HG03354 (cell line): ENCODE measurements around the gene CD40LG.

ENCODE experiments used
- ATAC-seq: cut with Tn5 transposase; IDR thresholded peaks from one replicate; pipeline ENCODE4 v1.9.1; 2021; ENCODE audit warnings: mild to moderate bottlenecking; ENCODE audit not compliant: unreplicated experiment, poor library complexity, severe bottlenecking

CD40LG gene

GRCh38 chrX:136646602-136647239 lies 1.2 kb upstream of the CD40LG start:
- no peak for ATAC-seq

- no peak for ATAC-seq
These were observed 2.9 kb downstream of the CD40LG start for GRCh38 chrX:136650811-136651210.

- no peak for ATAC-seq
These were observed 5.1 kb downstream of the CD40LG start for GRCh38 chrX:136652822-136653723.

- no peak for ATAC-seq
These were observed 8.5 kb downstream of the CD40LG start for GRCh38 chrX:136656361-136656964.

- no peak for ATAC-seq
These were observed 10.2 kb downstream of the CD40LG start for GRCh38 chrX:136658151-136658550.

- no peak for ATAC-seq
These were observed 11.2 kb downstream of the CD40LG start for GRCh38 chrX:136659174-136659573.

- no peak for ATAC-seq
These were observed 12.9 kb downstream of the CD40LG start for GRCh38 chrX:136660896-136661295.

GRCh38 chrX:136662104-136662503 lies 14.1 kb downstream of the CD40LG start:
- no peak for ATAC-seq

- no peak for ATAC-seq
These were observed 15.0 kb downstream of the CD40LG start for GRCh38 chrX:136662976-136663375.

- ATAC-seq = peak; percentile 69
These were observed 17.4 kb downstream of the CD40LG start for GRCh38 chrX:136665258-136665900.

- ATAC-seq = peak; percentile 41
These were observed 18.1 kb downstream of the CD40LG start for GRCh38 chrX:136666088-136666487.

GRCh38 chrX:136667446-136668168 lies 19.6 kb downstream of the CD40LG start:
- no peak for ATAC-seq

GRCh38 chrX:136671006-136671610 lies 23.1 kb downstream of the CD40LG start:
- peak; percentile 33 for ATAC-seq

- peak; percentile 34 for ATAC-seq
These were observed 26.5 kb downstream of the CD40LG start for GRCh38 chrX:136674270-136674985.

- no peak for ATAC-seq
These were observed 31.6 kb downstream of the CD40LG start for GRCh38 chrX:136679531-136679930.

- no peak for ATAC-seq
These were observed 36.2 kb downstream of the CD40LG start for GRCh38 chrX:136684120-136684519.

GRCh38 chrX:136687457-136687856 lies 39.5 kb downstream of the CD40LG start:
- ATAC-seq = no peak

GRCh38 chrX:136689436-136689835 lies 41.5 kb downstream of the CD40LG start:
- ATAC-seq = no peak
